HG03575 (cell line): ENCODE measurements around the gene AP3S2.
"Not testable (repeated sequence)": the region's sequence is repeated elsewhere in the genome, so short reads cannot be mapped to it uniquely, and the experiment has no call there.

ENCODE experiments used
- ATAC-seq: cut with Tn5 transposase; IDR thresholded peaks from one replicate; pipeline ENCODE4 v1.9.1; 2021; ENCODE audit not compliant: unreplicated experiment, insufficient number of reproducible peaks, low FRiP score; ENCODE audit errors: extremely low read depth

The AP3S2 gene

GRCh38 chr15:89790661-89791060 lies 103.1 kb downstream of the AP3S2 start:
- ATAC-seq = no peak

- ATAC-seq = no peak
Observed at GRCh38 chr15:89790206-89790605, 103.6 kb downstream of the AP3S2 start.

GRCh38 chr15:89788585-89788984 lies 105.2 kb downstream of the AP3S2 start:
- ATAC-seq = not testable (repeated sequence)

- ATAC-seq = no peak
Observed at GRCh38 chr15:89787944-89788343, 105.8 kb downstream of the AP3S2 start.

- ATAC-seq = no peak
Observed at GRCh38 chr15:89785774-89786140, 108.0 kb downstream of the AP3S2 start.

GRCh38 chr15:89785064-89785773 lies 108.6 kb downstream of the AP3S2 start:
- no peak for ATAC-seq

GRCh38 chr15:89784686-89784960 lies 109.2 kb downstream of the AP3S2 start:
- ATAC-seq = no peak

- no peak for ATAC-seq
Observed at GRCh38 chr15:89783861-89784685, 109.7 kb downstream of the AP3S2 start.

- ATAC-seq = no peak
Observed at GRCh38 chr15:89783111-89783860, 110.5 kb downstream of the AP3S2 start.

GRCh38 chr15:89782619-89782950 lies 111.2 kb downstream of the AP3S2 start:
- not testable (repeated sequence) for ATAC-seq

GRCh38 chr15:89781891-89782618 lies 111.7 kb downstream of the AP3S2 start:
- no peak for ATAC-seq

- ATAC-seq = no peak
Observed at GRCh38 chr15:89781055-89781454, 112.7 kb downstream of the AP3S2 start.

GRCh38 chr15:89780601-89781000 lies 113.2 kb downstream of the AP3S2 start:
- ATAC-seq = no peak
